Keratinocyte (primary cell): Measurements from ENCODE around the gene ZNF638. TPM values are rescaled to one million over a fixed set of nuclear protein-coding genes. Genes with fewer than 3 reads are reported as not detected.

ENCODE experiments used
- DNase-seq: peaks from one replicate; pipeline ENCODE4 v3.0.0-alpha.2; 2011; ENCODE audit warnings: low read depth, missing footprints, low spot score
- FAIRE-seq: peaks from 2 replicates; lab custom pipeline; 2011; peaks lifted over from hg19 to GRCh38; lab: Jason Lieb, UNC
- H2AFZ ChIP-seq: 2 replicates; pipeline ENCODE4 v1.6.0; 2012; ENCODE audit warnings: low read length, control low read depth, inconsistent platforms; ENCODE audit not compliant: control insufficient read depth
- H3K27ac ChIP-seq: 2 replicates; pipeline ENCODE4 v1.5.1; 2011; ENCODE audit warnings: low read length; ENCODE audit not compliant: control insufficient read depth, insufficient read depth
- H3K27me3 ChIP-seq: 3 replicates; pipeline ENCODE4 v1.6.0; 2011; ENCODE audit warnings: low read length; ENCODE audit not compliant: control insufficient read depth, insufficient read depth; ENCODE audit errors: extremely low read depth
- H3K36me3 ChIP-seq, 2 experiments: 2 replicates in 1 of 2; 3 replicates in 1 of 2; pipeline ENCODE4 v1.5.1; 2011; ENCODE audit warnings: low read length in 2 of 2, mild to moderate bottlenecking in 1 of 2; ENCODE audit not compliant: control insufficient read depth in 2 of 2, insufficient read depth in 2 of 2; ENCODE audit errors: extremely low read depth in 1 of 2
- H3K4me1 ChIP-seq: 3 replicates; pipeline ENCODE4 v1.5.1; 2011; ENCODE audit warnings: low read length; ENCODE audit not compliant: control insufficient read depth, insufficient read depth; ENCODE audit errors: extremely low read depth
- H3K4me2 ChIP-seq: 3 replicates; pipeline ENCODE4 v1.6.0; 2011; ENCODE audit warnings: low read depth, low read length; ENCODE audit not compliant: control insufficient read depth, insufficient read depth; ENCODE audit errors: extremely low read depth
- H3K4me3 ChIP-seq, 3 experiments: fragments of 200-600 bp in 1 of 3; sonication (generic) in 1 of 3; 2 replicates in 2 of 3; 3 replicates in 1 of 3; pipeline ENCODE4 v1.5.1; 2011 to 2016; ENCODE audit warnings: low read length in 3 of 3, mild to moderate bottlenecking in 3 of 3, control low read depth in 2 of 3, inconsistent platforms in 1 of 3, low read depth in 1 of 3, mixed read lengths in 1 of 3, mixed run types in 1 of 3, moderate library complexity in 1 of 3; ENCODE audit not compliant: control insufficient read depth in 2 of 3, insufficient read depth in 2 of 3; ENCODE audit errors: extremely low read depth in 1 of 3
- H3K79me2 ChIP-seq: 2 replicates; pipeline ENCODE4 v1.6.0; 2012; ENCODE audit warnings: low read length; ENCODE audit not compliant: control insufficient read depth, insufficient read depth
- H3K9ac ChIP-seq: 3 replicates; pipeline ENCODE4 v1.6.0; 2011; ENCODE audit warnings: low read length; ENCODE audit not compliant: control insufficient read depth, insufficient read depth; ENCODE audit errors: extremely low read depth
- H3K9me1 ChIP-seq: 3 replicates; pipeline ENCODE4 v1.6.0; 2011; ENCODE audit warnings: low read length; ENCODE audit not compliant: control insufficient read depth, insufficient read depth; ENCODE audit errors: extremely low read depth
- H3K9me3 ChIP-seq: 2 replicates; pipeline ENCODE4 v1.5.1; 2012; ENCODE audit warnings: low read depth, low read length; ENCODE audit not compliant: control insufficient read depth
- H4K20me1 ChIP-seq: 3 replicates; pipeline ENCODE4 v1.6.0; 2011; ENCODE audit warnings: low read length; ENCODE audit not compliant: control insufficient read depth, insufficient read depth; ENCODE audit errors: extremely low read depth
- EZH2 ChIP-seq: IDR thresholded peaks from one replicate; pipeline ENCODE4 v1.6.1; 2012; ENCODE audit warnings: inconsistent platforms, mild to moderate bottlenecking, low read length, moderate library complexity
- dilution Hi-C: fragments of 300-500 bp; cut with MboI; formaldehyde crosslinking; loops from one replicate; pipeline ENCODE4 v1.7.0; 2020; ENCODE audit warnings: low sequenced_read_pairs; ENCODE audit not compliant: extremely low pct_ligation_motif_present
- polyA plus RNA-seq, 5 experiments: library from polyadenylated mRNA; depleted of rRNA in 3 of 5; stranded (reverse) in 3 of 5; stranded (forward) in 1 of 5; unstranded in 1 of 5; fragments of >200 nt; gene quantifications; 1 replicate in 1 of 5; 2 replicates in 3 of 5; 3 replicates in 1 of 5; pipeline versions ENCODE4 v1.2.1 to v1.2.3, GENCODE V29; 2011 to 2012; ENCODE audit warnings: missing spikeins in 2 of 5, low read depth in 1 of 5, low replicate concordance in 1 of 5
- TF ChIP-seq, protein P1 (sequence below), 3 experiments: IDR thresholded peaks in 1 of 3; conservative IDR thresholded peaks in 1 of 3; optimal IDR thresholded peaks in 1 of 3; 2 replicates in 2 of 3; 3 replicates in 1 of 3; pipeline versions ENCODE3 to v1.5.1; 2011; ENCODE audit warnings: low read length in 3 of 3, mild to moderate bottlenecking in 3 of 3, moderate library complexity in 2 of 3, control low read depth in 1 of 3, inconsistent platforms in 1 of 3; ENCODE audit not compliant: insufficient read depth in 2 of 3; ENCODE audit errors: extremely low read depth in 1 of 3

Gene ZNF638
- polyA plus RNA-seq, 1 donor (not counting 4 experiments of a cell fraction or from before 2014, with no cell fraction given) = 66.5 TPM

DNA sequence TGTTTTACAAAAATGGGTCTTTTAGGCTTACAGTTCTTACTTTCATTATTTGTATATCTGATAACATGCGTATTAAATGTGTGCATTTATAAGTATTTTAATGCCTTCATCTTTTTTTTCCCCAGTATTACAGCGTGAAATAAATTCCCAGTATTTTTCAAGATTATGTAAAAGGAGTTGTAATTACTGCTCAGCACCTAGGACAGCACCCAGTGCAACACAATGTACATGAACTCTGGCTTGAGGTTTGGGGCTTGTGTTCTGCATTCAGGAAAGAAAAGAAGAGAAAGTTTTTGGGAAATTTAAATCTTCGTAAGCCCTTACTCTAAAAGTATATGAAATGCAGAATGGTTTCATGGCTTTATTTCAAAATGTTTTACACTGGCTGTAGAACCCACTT lies 16.7 kb downstream of the ZNF638 start:
- H3K36me3 ChIP-seq = peaks cover 5 to 16% of the 10 kb centered on the region in 2 experiments

GRCh38 chr2:71353248-71353647 lies 21.7 kb downstream of the ZNF638 start:
- Histone ChIP-seq H3K4me3 (no peak overlapping the region), H4K20me1 (peaks cover 12% of the 10 kb centered on the region), H3K4me2 (no peak overlapping the region), H3K36me3 (peaks cover 8 to 23% of the 10 kb centered on the region in 2 experiments), H3K9me3 (no peaks in the 10 kb centered on the region), H3K27me3 (no peaks in the 10 kb centered on the region), H2AFZ (no peak overlapping the region), H3K79me2 (peaks cover 74% of the 10 kb centered on the region), H3K4me1 (no peaks in the 10 kb centered on the region), H3K27ac (no peak overlapping the region), H3K9ac (no peak overlapping the region), H3K9me1 (no peaks in the 10 kb centered on the region)
- TF ChIP-seq EZH2 = no peak
- TF ChIP-seq, protein P1, sequence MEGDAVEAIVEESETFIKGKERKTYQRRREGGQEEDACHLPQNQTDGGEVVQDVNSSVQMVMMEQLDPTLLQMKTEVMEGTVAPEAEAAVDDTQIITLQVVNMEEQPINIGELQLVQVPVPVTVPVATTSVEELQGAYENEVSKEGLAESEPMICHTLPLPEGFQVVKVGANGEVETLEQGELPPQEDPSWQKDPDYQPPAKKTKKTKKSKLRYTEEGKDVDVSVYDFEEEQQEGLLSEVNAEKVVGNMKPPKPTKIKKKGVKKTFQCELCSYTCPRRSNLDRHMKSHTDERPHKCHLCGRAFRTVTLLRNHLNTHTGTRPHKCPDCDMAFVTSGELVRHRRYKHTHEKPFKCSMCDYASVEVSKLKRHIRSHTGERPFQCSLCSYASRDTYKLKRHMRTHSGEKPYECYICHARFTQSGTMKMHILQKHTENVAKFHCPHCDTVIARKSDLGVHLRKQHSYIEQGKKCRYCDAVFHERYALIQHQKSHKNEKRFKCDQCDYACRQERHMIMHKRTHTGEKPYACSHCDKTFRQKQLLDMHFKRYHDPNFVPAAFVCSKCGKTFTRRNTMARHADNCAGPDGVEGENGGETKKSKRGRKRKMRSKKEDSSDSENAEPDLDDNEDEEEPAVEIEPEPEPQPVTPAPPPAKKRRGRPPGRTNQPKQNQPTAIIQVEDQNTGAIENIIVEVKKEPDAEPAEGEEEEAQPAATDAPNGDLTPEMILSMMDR (optimal IDR thresholded peaks at IDR 0.05 in 1 of 3, IDR thresholded peaks at IDR 0.05 in 1 of 3, conservative IDR thresholded peaks at IDR 0.05 in 1 of 3; ENCODE audit: extremely low read depth in 1 of 3, insufficient read depth in 2 of 3, low read length in 3 of 3) = no peak
- no peak for FAIRE-seq
- no peak for DNase-seq
- dilution Hi-C loops = no loop called here

More for the DNA sequence above, 16.7 kb downstream of the ZNF638 start:
- no peak overlapping the region for H3K9ac ChIP-seq
- H2AFZ ChIP-seq = no peak overlapping the region
- no peak overlapping the region for H3K4me2 ChIP-seq
- H3K4me1 ChIP-seq = no peaks in the 10 kb centered on the region
- H4K20me1 ChIP-seq = peaks cover 38% of the 10 kb centered on the region
- H3K27me3 ChIP-seq = no peaks in the 10 kb centered on the region
- peaks cover 89% of the 10 kb centered on the region for H3K79me2 ChIP-seq
- FAIRE-seq (no peak), DNase-seq (no peak)
- TF ChIP-seq EZH2 = no peak
- TF ChIP-seq, protein P1 (optimal IDR thresholded peaks at IDR 0.05 in 1 of 3, IDR thresholded peaks at IDR 0.05 in 1 of 3, conservative IDR thresholded peaks at IDR 0.05 in 1 of 3; ENCODE audit: extremely low read depth in 1 of 3, insufficient read depth in 2 of 3, low read length in 3 of 3) = no peak
- no peak overlapping the region for H3K4me3 ChIP-seq
- H3K27ac ChIP-seq = no peak overlapping the region
- H3K9me3 ChIP-seq = no peaks in the 10 kb centered on the region
- H3K9me1 ChIP-seq = no peaks in the 10 kb centered on the region
- dilution Hi-C loops = no loop called here
